H1 (cell line): ENCODE data around the gene COPS6. TPM values are rescaled to one million over a fixed set of nuclear protein-coding genes. Genes with fewer than 3 reads are reported as not detected.

Source experiments
- CTCF ChIA-PET: fragments of 300-600 bp; sonication (Branson Sonifier 250); formaldehyde crosslinking; loops from one replicate; lab custom pipeline; 2021; ENCODE audit not compliant: partially characterized antibody; lab: Charles Lee
- POLR2A ChIA-PET: fragments of 300-600 bp; sonication (Branson Sonifier 250); formaldehyde crosslinking; loops from one replicate; lab custom pipeline; 2021; ENCODE audit warnings: inconsistent platforms; ENCODE audit not compliant: partially characterized antibody; lab: Charles Lee
- DNase-seq, 2 experiments: peaks; one replicate each; pipeline versions ENCODE4 v3.0.0 to v3.0.0-alpha.2; 2010 to 2022; ENCODE audit warnings: low spot score in 2 of 2, low read depth in 1 of 2, mixed read lengths in 1 of 2
- FAIRE-seq: peaks from 2 replicates; lab custom pipeline; 2011; peaks lifted over from hg19 to GRCh38; lab: Jason Lieb, UNC
- H2AFZ ChIP-seq: 2 replicates; pipeline ENCODE4 v1.8.1; 2012; ENCODE audit warnings: low read length, inconsistent platforms
- H2AK5ac ChIP-seq: 2 replicates; pipeline ENCODE4 v1.6.1; 2013; ENCODE audit warnings: low read depth, low read length
- H2BK120ac ChIP-seq: replicated peaks from 2 replicates; pipeline ENCODE3; 2013; ENCODE audit warnings: low read depth, low read length, inconsistent platforms
- H2BK12ac ChIP-seq: 2 replicates; pipeline ENCODE4 v1.6.1; 2013; ENCODE audit warnings: low read depth, low read length
- H2BK15ac ChIP-seq: 2 replicates; pipeline ENCODE4 v1.6.1; 2013; ENCODE audit warnings: low read length
- H2BK20ac ChIP-seq: 2 replicates; pipeline ENCODE4 v1.6.1; 2013; ENCODE audit warnings: low read length
- H2BK5ac ChIP-seq: 2 replicates; pipeline ENCODE4 v1.6.1; 2013; ENCODE audit warnings: low read depth, low read length
- H3K14ac ChIP-seq: 2 replicates; pipeline ENCODE4 v1.6.1; 2013; ENCODE audit warnings: inconsistent platforms; ENCODE audit not compliant: insufficient read length
- H3K18ac ChIP-seq: 2 replicates; pipeline ENCODE4 v1.6.1; 2013; ENCODE audit warnings: low read length; ENCODE audit errors: extremely low read depth
- H3K23ac ChIP-seq: 2 replicates; pipeline ENCODE4 v1.6.1; 2013; ENCODE audit warnings: inconsistent platforms; ENCODE audit not compliant: insufficient read length
- H3K23me2 ChIP-seq: 2 replicates; pipeline ENCODE4 v1.6.1; 2013; ENCODE audit warnings: low read depth, low read length
- H3K27ac ChIP-seq: 2 replicates; pipeline ENCODE4 v1.6.1; 2011; ENCODE audit warnings: low read depth, low read length, inconsistent platforms
- H3K27me3 ChIP-seq, 4 experiments: replicated peaks in 1 of 4; 1 replicate in 1 of 4; 2 replicates in 3 of 4; pipeline versions ENCODE4 v1.6.1 to v1.8.1; 2011 to 2013; ENCODE audit warnings: low read length in 3 of 4, mild to moderate bottlenecking in 3 of 4, inconsistent platforms in 2 of 4, mixed read lengths in 2 of 4, moderate library complexity in 1 of 4; ENCODE audit not compliant: control insufficient read depth in 3 of 4, insufficient read depth in 3 of 4; ENCODE audit errors: extremely low read depth in 1 of 4
- H3K36me3 ChIP-seq, 4 experiments: 2 replicates each; pipeline versions ENCODE4 v1.6.1 to v1.8.1; 2011 to 2013; ENCODE audit warnings: mild to moderate bottlenecking in 4 of 4, low read length in 3 of 4, moderate library complexity in 2 of 4, control low read depth in 1 of 4, inconsistent platforms in 1 of 4; ENCODE audit not compliant: insufficient read depth in 4 of 4, control insufficient read depth in 2 of 4
- H3K4ac ChIP-seq: replicated peaks from 2 replicates; pipeline ENCODE3; 2013; ENCODE audit warnings: low read length, low read depth, mixed read lengths, inconsistent platforms; ENCODE audit not compliant: insufficient read length
- H3K4me1 ChIP-seq, 4 experiments: replicated peaks in 1 of 4; 1 replicate in 1 of 4; 2 replicates in 3 of 4; pipeline versions ENCODE4 v1.6.1 to v1.8.1; 2011 to 2013; ENCODE audit warnings: low read length in 3 of 4, inconsistent platforms in 2 of 4, mixed read lengths in 1 of 4; ENCODE audit not compliant: insufficient read depth in 4 of 4, control insufficient read depth in 3 of 4
- H3K4me2 ChIP-seq, 2 experiments: 2 replicates each; pipeline versions ENCODE4 v1.6.1 to v1.8.1; 2011 to 2013; ENCODE audit warnings: low read depth in 2 of 2, low read length in 2 of 2, control low read depth in 1 of 2, inconsistent platforms in 1 of 2, mild to moderate bottlenecking in 1 of 2; ENCODE audit not compliant: insufficient read depth in 1 of 2
- H3K4me3 ChIP-seq, 4 experiments: fragments of 200-600, 300-600 bp in 1 of 4; sonication (generic), shearing (Covaris generic), sonication (Bioruptor Twin) in 1 of 4; 2 replicates each; pipeline versions ENCODE4 v1.5.1 to v1.8.1; 2011 to 2016; ENCODE audit warnings: low read length in 4 of 4, low read depth in 3 of 4, control low read depth in 2 of 4, inconsistent platforms in 2 of 4, mild to moderate bottlenecking in 2 of 4, mixed read lengths in 1 of 4, moderate library complexity in 1 of 4; ENCODE audit not compliant: insufficient read depth in 2 of 4; ENCODE audit errors: extremely low read depth in 1 of 4
- H3K56ac ChIP-seq: replicated peaks from 2 replicates; pipeline ENCODE3; 2013; ENCODE audit warnings: low read depth, mild to moderate bottlenecking, mixed read lengths, low read length, inconsistent platforms; ENCODE audit not compliant: insufficient read length
- H3K79me1 ChIP-seq: 2 replicates; pipeline ENCODE4 v1.6.1; 2013; ENCODE audit warnings: low read depth, low read length, control low read depth
- H3K79me2 ChIP-seq, 2 experiments: 2 replicates each; pipeline versions ENCODE4 v1.6.1 to v1.8.1; 2012 to 2013; ENCODE audit warnings: low read length in 2 of 2, mild to moderate bottlenecking in 2 of 2, inconsistent platforms in 1 of 2; ENCODE audit not compliant: insufficient read depth in 2 of 2, control insufficient read depth in 1 of 2
- H3K9ac ChIP-seq, 4 experiments: replicated peaks in 1 of 4; 1 replicate in 1 of 4; 2 replicates in 3 of 4; pipeline versions ENCODE4 v1.6.1 to v1.8.1; 2011 to 2013; ENCODE audit warnings: low read depth in 3 of 4, low read length in 3 of 4, control low read depth in 2 of 4, mild to moderate bottlenecking in 2 of 4, moderate library complexity in 2 of 4, inconsistent platforms in 1 of 4; ENCODE audit errors: extremely low read depth in 1 of 4
- H3K9me3 ChIP-seq, 2 experiments: 2 replicates each; pipeline versions ENCODE4 v1.6.1 to v1.8.1; 2012 to 2013; ENCODE audit warnings: mild to moderate bottlenecking in 2 of 2, moderate library complexity in 2 of 2, control low read depth in 1 of 2, inconsistent platforms in 1 of 2, low read depth in 1 of 2, low read length in 1 of 2, mixed read lengths in 1 of 2; ENCODE audit not compliant: insufficient read depth in 2 of 2
- H4K20me1 ChIP-seq, 2 experiments: replicated peaks in 1 of 2; 2 replicates each; pipeline versions ENCODE3 to v1.8.1; 2011 to 2013; ENCODE audit warnings: inconsistent platforms in 2 of 2, low read length in 2 of 2, mild to moderate bottlenecking in 1 of 2; ENCODE audit not compliant: insufficient read depth in 2 of 2, control insufficient read depth in 1 of 2
- H4K5ac ChIP-seq: 2 replicates; pipeline ENCODE4 v1.6.1; 2013; ENCODE audit warnings: low read length, low read depth, mixed read lengths, inconsistent platforms; ENCODE audit not compliant: insufficient read length
- H4K8ac ChIP-seq: 2 replicates; pipeline ENCODE4 v1.8.0; 2013; ENCODE audit warnings: mild to moderate bottlenecking, moderate library complexity, low read length, inconsistent platforms; ENCODE audit not compliant: insufficient read depth; ENCODE audit errors: extremely low read depth
- H4K91ac ChIP-seq: replicated peaks from 2 replicates; pipeline ENCODE3; 2013; ENCODE audit warnings: low read length, mixed read lengths, inconsistent platforms; ENCODE audit not compliant: insufficient read length
- EZH2 ChIP-seq: fragments of 200-600 bp; sonication (generic); IDR thresholded peaks from 2 replicates; pipeline ENCODE4 v1.7.1; 2012; ENCODE audit warnings: low read depth, mild to moderate bottlenecking, moderate library complexity, low read length, inconsistent platforms; ENCODE audit not compliant: severe bottlenecking
- JUND ChIP-seq: IDR thresholded peaks from 2 replicates; pipeline ENCODE4 v1.6.1; 2011; ENCODE audit warnings: mild to moderate bottlenecking, improper control_type of control experiment, low read length
- RAD21 ChIP-seq, 2 experiments: IDR thresholded peaks in 1 of 2; conservative IDR thresholded peaks in 1 of 2; 2 replicates each; pipeline ENCODE4 v1.6.1; 2011; ENCODE audit warnings: low read depth in 2 of 2, low read length in 2 of 2, improper control_type of control experiment in 1 of 2, inconsistent platforms in 1 of 2, mild to moderate bottlenecking in 1 of 2, moderate library complexity in 1 of 2
- SAP30 ChIP-seq: fragments of 300-600 bp; sonication (generic); IDR thresholded peaks from 2 replicates; pipeline ENCODE4 v1.7.1; 2012; ENCODE audit warnings: low read length, moderate library complexity, mild to moderate bottlenecking, inconsistent platforms; ENCODE audit not compliant: insufficient read depth, insufficient replicate concordance
- SIRT6 ChIP-seq: IDR thresholded peaks from one replicate; pipeline ENCODE4 v1.7.1; 2012; ENCODE audit warnings: low read length, inconsistent platforms
- SP1 ChIP-seq: IDR thresholded peaks from 2 replicates; pipeline ENCODE4 v1.6.1; 2011; ENCODE audit warnings: low read depth, low read length
- WGBS, 2 experiments: shearing (Covaris generic) in 1 of 2; methylation state at CpG; one replicate each; pipeline versions ENCODE4 v1.1.6 to v1.1.7; 2013 to 2015; ENCODE audit warnings: low lambda C conversion rate in 2 of 2, mixed read lengths in 2 of 2, inconsistent platforms in 1 of 2, low coverage in 1 of 2, missing lambda C conversion rate in 1 of 2; ENCODE audit not compliant: insufficient replicate concordance in 2 of 2, insufficient coverage in 1 of 2, insufficient read length in 1 of 2; ENCODE audit errors: extremely low coverage in 1 of 2, missing lambda C conversion rate in 1 of 2; 5-methylcytosine and 5-hydroxymethylcytosine counted together
- polyA plus RNA-seq, 7 experiments: library from polyadenylated mRNA; depleted of rRNA in 3 of 7; stranded (reverse) in 5 of 7; unstranded in 2 of 7; fragments of >200 nt in 5 of 7; fragments of 200-250 nt in 2 of 7; gene quantifications; 1 replicate in 5 of 7; 2 replicates in 1 of 7; 4 replicates in 1 of 7; pipeline versions ENCODE4 v1.2.1 to v1.2.3, GENCODE V29; 2011 to 2013; ENCODE audit warnings: missing spikeins in 2 of 7, mixed read lengths in 2 of 7
- total RNA-seq: library from RNA; stranded (reverse); fragmentation: NEBNext Ultra II Directional; extraction: Animal tissue kit (Norgen Biotek cat#: 25700); gene quantifications from 2 replicates; pipeline ENCODE4 v1.2.1, GENCODE V29; 2021
- TF ChIP-seq, protein P1 (sequence below), 3 experiments: IDR thresholded peaks; 1 replicate in 2 of 3; 2 replicates in 1 of 3; pipeline versions ENCODE4 v1.5.1 to v1.6.1; 2011; ENCODE audit warnings: low read length in 3 of 3, mild to moderate bottlenecking in 3 of 3, inconsistent platforms in 2 of 3, low read depth in 1 of 3, moderate library complexity in 1 of 3; ENCODE audit not compliant: insufficient read depth in 1 of 3; ENCODE audit errors: control extremely low read depth in 1 of 3
- TF ChIP-seq, protein P2 (sequence below): IDR thresholded peaks from 2 replicates; pipeline ENCODE4 v1.6.1; 2012; ENCODE audit warnings: inconsistent platforms

COPS6 gene
- total and polyA plus RNA-seq, 2 of the 8 experiments (the other 6 are each of a cell fraction or from before 2014, with no cell fraction given) = 127 to 225 TPM

DNA sequence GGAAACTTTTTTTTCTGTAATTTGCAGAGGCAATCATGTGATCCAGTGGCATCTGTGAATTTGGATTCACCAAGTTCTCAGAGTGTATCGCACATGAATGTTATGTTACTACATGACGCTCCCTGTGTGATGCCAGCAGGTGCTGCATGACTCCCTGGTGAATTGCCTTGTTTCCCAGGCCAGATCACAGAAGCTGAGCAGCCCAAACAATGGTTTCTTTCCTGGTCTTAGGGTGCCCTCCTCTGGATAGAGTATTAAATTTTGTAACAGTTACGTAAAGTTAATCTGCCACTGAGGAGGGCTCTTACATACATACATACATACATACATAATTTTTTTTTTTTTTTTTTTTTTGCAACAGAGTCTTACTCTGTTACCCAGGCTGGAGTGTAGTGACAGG lies 35.6 kb upstream of the COPS6 start:
- DNase-seq (no peak), FAIRE-seq (no peak)

More for the DNA sequence above, 35.6 kb upstream of the COPS6 start:
- peaks cover 0 to 3% (median 0%) of the 10 kb centered on the region in 4 experiments; a peak in 3 of 7 replicates for H3K4me1 ChIP-seq
- peaks cover 6% of the 10 kb centered on the region; the same call in 1 of the 2 replicates for H3K23me2 ChIP-seq
- H2BK15ac ChIP-seq = no peak overlapping the region
- TF ChIP-seq SIRT6 = no peak
- no peak for TF ChIP-seq EZH2
- no peak for TF ChIP-seq SP1
- TF ChIP-seq, protein P1, sequence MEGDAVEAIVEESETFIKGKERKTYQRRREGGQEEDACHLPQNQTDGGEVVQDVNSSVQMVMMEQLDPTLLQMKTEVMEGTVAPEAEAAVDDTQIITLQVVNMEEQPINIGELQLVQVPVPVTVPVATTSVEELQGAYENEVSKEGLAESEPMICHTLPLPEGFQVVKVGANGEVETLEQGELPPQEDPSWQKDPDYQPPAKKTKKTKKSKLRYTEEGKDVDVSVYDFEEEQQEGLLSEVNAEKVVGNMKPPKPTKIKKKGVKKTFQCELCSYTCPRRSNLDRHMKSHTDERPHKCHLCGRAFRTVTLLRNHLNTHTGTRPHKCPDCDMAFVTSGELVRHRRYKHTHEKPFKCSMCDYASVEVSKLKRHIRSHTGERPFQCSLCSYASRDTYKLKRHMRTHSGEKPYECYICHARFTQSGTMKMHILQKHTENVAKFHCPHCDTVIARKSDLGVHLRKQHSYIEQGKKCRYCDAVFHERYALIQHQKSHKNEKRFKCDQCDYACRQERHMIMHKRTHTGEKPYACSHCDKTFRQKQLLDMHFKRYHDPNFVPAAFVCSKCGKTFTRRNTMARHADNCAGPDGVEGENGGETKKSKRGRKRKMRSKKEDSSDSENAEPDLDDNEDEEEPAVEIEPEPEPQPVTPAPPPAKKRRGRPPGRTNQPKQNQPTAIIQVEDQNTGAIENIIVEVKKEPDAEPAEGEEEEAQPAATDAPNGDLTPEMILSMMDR (IDR thresholded peaks at IDR 0.05; ENCODE audit: control extremely low read depth in 1 of 3, insufficient read depth in 1 of 3, low read depth in 1 of 3, low read length in 3 of 3) = peak in 2 of 3 experiments; percentile 23 to 42; a peak in 2 of 4 replicates
- no peak for TF ChIP-seq SAP30
- TF ChIP-seq, protein P2, sequence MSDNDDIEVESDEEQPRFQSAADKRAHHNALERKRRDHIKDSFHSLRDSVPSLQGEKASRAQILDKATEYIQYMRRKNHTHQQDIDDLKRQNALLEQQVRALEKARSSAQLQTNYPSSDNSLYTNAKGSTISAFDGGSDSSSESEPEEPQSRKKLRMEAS = no peak
- TF ChIP-seq RAD21 (IDR thresholded peaks at IDR 0.05 in 1 of 2, conservative IDR thresholded peaks at IDR 0.05 in 1 of 2; ENCODE audit: low read depth in 2 of 2, low read length in 2 of 2) = peak; percentile 61 to 65
- no peak for TF ChIP-seq JUND
- no peak overlapping the region for H4K8ac ChIP-seq
- no peak overlapping the region for H3K56ac ChIP-seq
- H3K36me3 ChIP-seq = peaks cover 4 to 25% (median 13%) of the 10 kb centered on the region in 4 experiments; a peak in 7 of 8 replicates
- H3K79me1 ChIP-seq = peaks cover 7% of the 10 kb centered on the region; the same call in 1 of the 2 replicates
- peaks cover 0 to 36% of the 10 kb centered on the region in 2 experiments; a peak in 3 of 4 replicates for H3K79me2 ChIP-seq
- H2AFZ ChIP-seq = no peak overlapping the region
- H3K27ac ChIP-seq = no peak overlapping the region
- ChIA-PET POLR2A (interaction anchor here (0.6 to 18.6 kb wide), 6 partner anchors 12 to 59 kb away, joined by 3 to 294 read pairs (median 6); partner anchors contain the start of gene ZNF3), CTCF (interaction anchor here (0.6 to 2.3 kb wide), 11 partner anchors 11 to 176 kb away, joined by 3 to 15 read pairs (median 4); partner anchors contain the start of gene OR2AE1)
- H4K20me1 ChIP-seq = peaks cover 0 to 2% of the 10 kb centered on the region in 2 experiments
- no peak overlapping the region for H2BK12ac ChIP-seq
- no peak overlapping the region for H3K4ac ChIP-seq
- no peak overlapping the region for H3K14ac ChIP-seq
- H4K91ac ChIP-seq = no peak overlapping the region
- peaks cover 0 to 1% (median 0%) of the 10 kb centered on the region in 4 experiments; a peak in 1 of 7 replicates for H3K27me3 ChIP-seq
- H3K23ac ChIP-seq = no peak overlapping the region
- no peak overlapping the region for H3K4me3 ChIP-seq
- H2BK5ac ChIP-seq = no peak overlapping the region
- H3K9ac ChIP-seq = no peak overlapping the region
- no peak overlapping the region for H4K5ac ChIP-seq
- H2AK5ac ChIP-seq = no peak overlapping the region
- H2BK120ac ChIP-seq = no peak overlapping the region
- no peak overlapping the region for H2BK20ac ChIP-seq
- H3K9me3 ChIP-seq = no peaks in the 10 kb centered on the region
- no peak overlapping the region for H3K4me2 ChIP-seq
- 96% methylated on average over 3 of the region's 3 CpGs; no CpG with 5 or more reads in 1 of the 2 experiments for WGBS, 2 experiments
- no peak overlapping the region for H3K18ac ChIP-seq
